HG02938 (cell line): ENCODE data around the gene GMPS.
"Not testable (repeated sequence)": the region's sequence is repeated elsewhere in the genome, so short reads cannot be mapped to it uniquely, and the experiment has no call there.

Experiments
- ATAC-seq: cut with Tn5 transposase; IDR thresholded peaks from one replicate; pipeline ENCODE4 v1.9.1; 2021; ENCODE audit warnings: mild to moderate bottlenecking, moderate library complexity; ENCODE audit not compliant: unreplicated experiment

GMPS gene

GRCh38 chr3:155871746-155872158, 1.3 kb downstream of the GMPS start:
- peak; percentile 1 for ATAC-seq

- ATAC-seq, result no peak
These were observed 2.6 kb downstream of the GMPS start for GRCh38 chr3:155872904-155873646.

DNA sequence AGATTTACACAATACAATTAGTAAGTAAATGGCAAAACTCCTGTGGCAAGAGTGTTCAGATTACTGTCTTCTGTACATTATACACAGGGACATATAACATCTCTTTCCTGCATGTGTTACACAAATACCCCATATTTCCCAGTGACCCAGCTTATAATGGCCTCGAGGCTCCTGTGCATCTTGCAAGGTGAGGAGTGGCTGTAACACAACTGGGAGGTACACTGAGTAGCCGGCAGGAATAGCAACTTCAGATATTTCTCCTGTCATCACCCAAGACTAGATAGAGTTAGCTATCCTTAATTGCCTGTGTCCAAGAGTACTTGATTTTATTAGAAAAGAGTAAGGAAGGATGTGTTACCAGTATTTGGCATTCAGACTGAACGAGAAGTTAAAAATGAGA, 5.6 kb downstream of the GMPS start:
- no peak for ATAC-seq

DNA sequence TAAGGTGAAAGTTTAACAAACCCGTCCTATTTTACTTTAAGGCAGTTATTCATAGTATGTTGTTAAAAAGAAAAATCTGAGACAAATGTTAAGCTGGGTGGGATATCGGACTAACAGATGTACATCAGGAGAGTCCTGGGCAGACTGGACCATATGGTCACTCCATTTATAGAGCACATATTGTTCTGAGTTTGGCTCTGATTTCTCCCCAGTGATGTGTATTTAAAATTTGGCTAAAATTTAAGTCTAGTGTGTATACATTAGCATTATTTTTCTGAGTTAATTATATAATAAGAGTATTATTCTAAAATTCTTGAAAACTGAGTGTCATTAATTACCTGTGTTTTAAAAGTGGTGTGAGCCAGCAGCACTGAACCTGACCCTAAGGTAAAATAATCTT, 6.1 kb downstream of the GMPS start:
- no peak for ATAC-seq

GRCh38 chr3:155880286-155880685, 9.8 kb downstream of the GMPS start:
- no peak for ATAC-seq

DNA sequence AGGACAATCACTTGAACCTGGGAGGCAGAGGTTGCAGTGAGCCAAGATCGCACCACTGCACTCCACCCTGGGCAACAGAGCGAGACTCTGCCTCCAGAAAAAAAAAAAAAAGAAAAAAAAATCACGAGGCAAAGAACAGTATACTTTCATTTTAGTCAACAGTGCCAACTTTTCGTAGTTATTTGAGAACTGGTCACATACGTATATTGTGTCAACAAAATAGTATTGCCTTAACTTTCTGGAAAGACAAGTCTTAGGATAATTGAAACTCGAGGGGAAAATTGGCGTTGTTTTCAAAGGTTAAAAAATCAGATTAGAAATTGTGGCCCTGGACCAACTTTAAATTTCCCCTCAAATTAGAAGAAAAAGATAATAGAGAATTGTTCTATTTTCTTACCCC, 13.8 kb downstream of the GMPS start:
- ATAC-seq, result no peak

DNA sequence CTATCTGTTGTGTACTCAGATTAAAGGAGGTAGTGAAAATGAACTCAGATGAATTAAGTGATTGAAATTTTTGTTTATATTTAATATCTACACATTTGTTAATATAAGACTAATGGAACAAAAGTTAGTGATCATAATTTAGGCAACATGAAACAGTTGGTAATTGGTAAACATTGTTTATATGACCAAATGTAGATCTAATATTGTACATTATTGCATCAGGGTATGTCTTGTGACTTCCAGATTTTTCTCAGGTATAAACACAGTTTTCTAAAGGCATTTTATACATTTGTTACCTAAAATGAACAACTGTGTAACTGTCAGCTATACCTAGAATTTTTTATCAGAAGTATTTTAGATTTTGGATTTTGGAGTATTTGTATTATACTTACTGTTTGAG, 14.8 kb downstream of the GMPS start:
- no peak for ATAC-seq

GRCh38 chr3:155886348-155886747, 15.9 kb downstream of the GMPS start:
- ATAC-seq, result not testable (repeated sequence)

DNA sequence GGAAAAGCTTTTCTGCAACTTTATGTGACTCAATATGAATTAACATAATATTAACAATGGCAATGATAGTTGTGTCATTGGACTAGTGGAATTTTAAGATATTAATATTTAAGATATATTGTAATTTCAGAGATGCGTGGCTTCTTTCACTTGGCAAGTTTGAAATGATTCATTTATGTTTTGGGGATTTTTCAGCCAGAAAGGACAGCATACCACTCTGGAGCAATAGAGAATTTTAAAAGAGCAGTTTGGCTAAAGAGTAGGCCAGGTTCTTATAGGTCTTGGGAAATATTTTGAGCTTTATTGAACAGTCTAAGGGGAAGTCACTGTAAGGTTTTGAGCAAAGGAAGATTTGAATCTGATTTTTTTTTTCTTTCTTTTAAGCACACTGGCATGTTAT, 16.5 kb downstream of the GMPS start:
- ATAC-seq, result no peak

DNA sequence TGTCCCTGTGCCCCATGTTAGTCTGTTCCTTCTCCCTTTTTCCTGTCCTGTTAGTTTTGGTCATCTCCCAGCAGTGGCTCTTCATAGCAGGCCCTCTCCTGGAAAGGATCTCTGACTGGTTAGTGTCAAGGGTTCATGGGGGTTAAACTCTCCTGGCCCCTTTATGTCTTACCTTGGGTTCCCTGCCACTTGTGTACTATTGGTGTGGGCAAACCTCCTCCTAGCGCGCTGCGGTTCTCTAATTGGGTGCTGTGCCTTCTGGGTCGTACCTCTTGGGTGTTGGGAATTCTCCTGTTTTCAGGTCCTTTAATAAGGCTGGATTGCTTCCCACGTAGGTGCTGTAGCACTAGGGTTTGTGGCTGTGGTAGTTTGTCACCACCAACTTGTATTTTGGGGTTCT, 18.8 kb downstream of the GMPS start:
- no peak for ATAC-seq

DNA sequence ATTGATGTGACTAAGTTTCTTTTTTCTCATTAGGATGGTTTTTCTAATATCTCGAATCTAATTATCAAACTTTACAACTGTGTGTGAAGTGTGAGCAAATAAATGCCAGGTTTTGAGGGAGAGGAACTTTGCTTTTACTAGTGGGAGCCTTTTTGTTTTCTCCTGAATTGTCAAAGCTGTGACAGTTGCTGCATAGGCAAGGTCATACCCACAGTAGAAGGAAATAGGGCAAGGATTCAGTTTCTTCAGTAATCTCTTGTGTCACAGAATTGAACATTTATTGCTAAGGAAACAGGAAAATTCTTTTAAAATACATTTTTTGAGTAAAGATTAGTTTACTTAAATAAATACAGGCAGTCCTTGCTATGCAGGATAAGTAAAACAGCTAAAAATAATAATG, 19.5 kb downstream of the GMPS start:
- no peak for ATAC-seq

DNA sequence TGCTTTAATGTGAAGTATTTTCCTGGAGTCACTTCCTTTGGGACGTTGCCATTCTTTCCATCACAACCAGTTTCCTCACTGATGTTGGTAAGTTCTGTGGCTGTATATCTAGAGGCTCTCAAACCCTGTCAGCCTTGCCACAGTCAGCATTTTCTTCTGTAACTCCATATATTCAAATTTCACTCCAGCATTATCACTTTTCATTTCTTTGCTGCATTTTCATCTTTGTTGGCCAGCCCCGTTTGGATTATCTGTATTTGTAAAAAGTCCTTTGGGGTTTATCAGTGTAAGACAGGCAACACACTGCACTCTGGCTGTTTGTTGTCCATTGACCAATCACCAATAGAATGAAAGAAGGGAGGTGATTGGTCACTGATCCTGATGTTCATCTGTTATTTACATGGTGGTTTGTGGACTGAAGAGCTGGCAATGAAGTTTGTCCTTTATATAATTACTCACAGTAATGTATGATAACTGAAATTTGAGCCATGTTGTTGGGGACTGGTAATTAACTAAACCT, 20.3 kb downstream of the GMPS start:
- ATAC-seq, result peak; percentile 57

DNA sequence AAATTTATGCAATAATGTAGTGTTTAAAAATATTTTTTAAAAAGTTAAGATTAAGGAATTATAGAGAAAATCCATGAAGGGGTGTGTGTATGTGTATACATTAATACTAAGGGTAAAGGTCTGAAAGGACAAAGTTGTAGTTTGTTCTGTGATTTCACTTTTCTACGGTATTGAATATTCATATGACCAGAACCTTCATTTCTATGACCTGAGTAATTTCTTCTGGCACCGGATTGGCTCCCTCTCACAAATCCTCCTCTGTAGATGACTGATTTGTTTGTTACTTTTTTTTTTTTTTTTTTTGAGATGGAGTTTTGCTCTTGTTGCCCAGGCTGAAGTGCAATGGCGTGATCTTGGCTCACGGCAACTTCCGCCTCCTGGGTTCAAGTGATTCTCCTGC, 20.9 kb downstream of the GMPS start:
- no peak for ATAC-seq

DNA sequence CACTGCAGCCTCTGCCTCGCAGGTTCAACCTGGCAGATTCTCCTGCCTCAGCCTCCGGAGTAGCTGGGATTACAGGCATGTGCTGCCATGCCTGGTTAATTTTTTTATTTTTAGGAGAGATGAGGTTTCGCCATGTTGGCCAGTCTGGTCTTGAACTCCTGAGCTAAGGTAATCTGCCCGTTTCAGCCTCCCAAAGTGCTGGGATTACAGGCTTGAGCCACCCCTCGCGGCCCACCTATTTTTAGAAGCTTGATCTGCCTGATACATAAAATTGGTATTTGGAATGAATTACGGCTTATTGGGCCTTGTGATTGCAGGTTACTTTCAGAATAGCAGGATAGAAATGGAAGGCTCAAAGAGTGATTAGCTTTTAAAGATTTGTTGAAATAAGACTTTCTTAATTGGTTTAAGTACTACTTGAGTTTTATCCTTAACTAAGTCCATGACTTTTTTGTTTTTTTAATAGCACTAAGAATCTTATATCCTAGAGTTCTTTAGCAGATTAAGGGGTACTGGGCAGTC, 25.0 kb downstream of the GMPS start:
- no peak for ATAC-seq

DNA sequence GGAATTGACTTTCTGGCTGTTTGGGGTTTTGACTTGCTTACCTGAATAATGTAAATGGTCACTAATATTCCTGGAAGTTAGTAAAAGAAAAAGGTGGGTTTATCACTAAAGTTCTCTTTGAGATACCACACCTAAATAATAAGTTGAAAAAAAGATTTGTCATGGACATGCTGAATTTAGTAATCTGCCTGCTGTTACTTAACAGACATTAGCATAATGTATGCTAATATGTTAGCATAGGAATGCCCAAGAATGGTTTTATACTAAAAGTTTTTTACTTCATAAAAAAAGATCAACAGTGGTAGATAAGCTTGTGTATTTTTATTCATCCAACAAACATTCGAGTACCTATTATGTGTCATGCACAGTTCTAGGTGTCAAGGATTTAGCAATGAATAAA, 36.5 kb downstream of the GMPS start:
- no peak for ATAC-seq

DNA sequence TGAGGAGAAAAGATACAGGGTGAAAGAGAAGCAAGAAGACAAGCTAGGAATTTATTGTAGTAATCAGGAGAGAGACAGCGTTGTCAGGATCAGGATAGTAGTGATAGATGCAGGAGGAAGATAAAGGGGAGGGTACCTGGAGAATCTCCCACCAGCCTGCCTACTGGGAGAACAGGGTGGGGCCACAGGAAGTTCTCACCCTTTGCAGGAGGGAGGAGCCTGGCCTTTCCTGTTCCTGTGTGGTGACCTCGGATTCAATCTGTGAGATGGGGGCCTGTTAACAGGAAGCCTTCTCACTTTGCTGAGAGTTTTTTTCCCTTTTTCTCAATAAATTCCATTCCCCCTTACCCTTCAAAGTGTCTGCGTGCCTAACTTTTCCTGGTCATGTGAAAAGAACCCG, 37.6 kb downstream of the GMPS start:
- ATAC-seq, result no peak

- ATAC-seq, result no peak
These were observed 38.2 kb downstream of the GMPS start for GRCh38 chr3:155908605-155909004.

DNA sequence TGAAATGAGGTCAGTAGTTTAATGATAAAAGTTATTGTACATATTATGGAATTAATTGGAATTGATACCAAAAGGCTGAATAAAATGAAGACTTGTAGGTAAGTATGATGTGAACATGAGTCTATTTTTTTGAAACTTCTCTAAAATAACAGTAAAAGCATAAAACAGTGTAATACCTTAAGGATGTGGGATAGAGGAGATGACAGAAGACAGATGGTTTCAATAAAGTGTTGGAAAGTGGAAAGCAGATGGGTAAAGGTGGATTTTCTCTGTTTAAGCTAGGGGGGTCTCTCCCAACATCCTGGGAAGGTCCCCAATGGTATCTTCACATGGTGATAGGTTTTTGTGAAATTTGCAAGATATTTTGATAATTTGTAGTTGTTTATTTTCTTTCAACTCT, 41.6 kb downstream of the GMPS start:
- ATAC-seq, result no peak

DNA sequence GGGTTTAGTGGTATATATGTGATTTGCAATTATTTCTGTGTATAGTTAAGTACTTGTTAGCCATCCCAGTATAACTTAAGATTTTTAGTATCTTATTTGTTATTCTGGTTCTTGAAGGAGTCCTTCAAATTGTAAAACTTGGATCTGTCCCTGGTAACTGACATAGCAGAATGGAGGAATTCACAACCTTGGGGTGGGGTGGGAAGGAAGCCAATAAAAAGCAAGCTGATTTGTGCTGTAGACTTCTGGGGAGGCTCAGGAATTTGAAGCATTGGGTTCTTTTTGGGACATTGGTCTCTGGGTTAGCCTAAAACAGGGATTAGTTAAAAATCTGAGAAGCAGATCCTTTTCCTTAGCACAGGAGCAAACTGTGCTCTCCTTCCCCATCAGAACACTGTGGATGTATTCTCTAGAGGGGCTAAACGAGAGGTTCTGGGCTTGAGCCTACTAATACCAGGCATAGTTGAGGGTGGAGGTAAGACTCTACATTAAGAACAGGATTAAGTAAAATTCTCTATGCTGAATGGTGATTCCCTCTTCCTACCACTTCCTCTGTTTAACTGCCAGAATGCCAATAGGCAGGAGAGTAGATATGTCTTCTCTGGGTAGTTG, 42.2 kb downstream of the GMPS start:
- no peak for ATAC-seq

DNA sequence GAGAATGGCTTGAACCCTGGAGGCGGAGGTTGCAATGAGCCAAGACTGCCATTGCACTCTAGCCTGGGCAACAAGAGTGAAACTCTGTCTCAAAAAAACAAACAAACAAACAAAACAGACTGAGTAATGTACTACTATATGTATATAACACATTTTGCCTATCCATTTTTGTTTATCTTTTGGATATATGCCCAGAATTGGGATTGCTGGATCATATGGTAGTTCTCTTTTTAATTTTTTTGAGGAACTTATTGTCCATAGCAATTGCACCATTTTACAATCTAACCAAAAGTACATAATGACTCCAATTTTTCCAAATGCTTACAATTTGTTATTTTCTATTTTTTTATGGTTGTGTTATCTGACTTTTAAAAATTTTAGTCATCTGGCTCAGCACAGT, 47.3 kb downstream of the GMPS start:
- no peak for ATAC-seq

- no peak for ATAC-seq
These were observed 49.3 kb downstream of the GMPS start for GRCh38 chr3:155919728-155920127.

DNA sequence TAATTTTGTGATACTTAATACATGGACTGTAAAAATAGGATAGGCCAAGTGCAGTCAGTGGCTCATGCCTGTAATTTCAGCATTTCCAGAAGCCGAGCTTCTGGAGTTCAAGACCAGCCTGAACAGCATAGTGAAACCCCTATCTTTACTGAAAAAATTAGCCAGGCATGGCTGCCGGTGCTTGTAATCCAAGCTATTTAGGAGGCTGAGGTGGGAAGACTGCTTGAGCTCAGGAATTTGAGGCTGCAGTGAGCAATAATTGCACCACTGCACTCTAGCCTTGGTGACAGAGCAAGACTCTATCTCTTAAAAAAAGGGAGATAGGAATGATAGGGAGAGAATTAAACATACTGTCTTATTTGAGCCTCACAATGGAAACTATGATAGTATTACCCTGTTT, 51.0 kb downstream of the GMPS start:
- no peak for ATAC-seq
